22Rv1 (cell line): Measurements from ENCODE around the gene IPPK.

Source experiments
- H3K27ac ChIP-seq: fragments of 450-650 bp; 2 replicates; pipeline ENCODE4 v1.5.1; 2017
- CTCF ChIP-seq: fragments of 450-650 bp; IDR thresholded peaks from 2 replicates; pipeline ENCODE4 v1.5.1; 2017; ENCODE audit warnings: mild to moderate bottlenecking
- ZFX ChIP-seq: fragments of 450-650 bp; IDR thresholded peaks from 2 replicates; pipeline ENCODE4 v1.6.1; 2017; ENCODE audit warnings: antibody characterized with exemption, borderline replicate concordance

The IPPK gene

GRCh38 chr9:92669890-92670708 lies at the start of gene IPPK:
Gene IPPK (minus strand): TSS chr9:92670131. CDS start chr9:92669988, 143 bp downstream.
- no peak for TF ChIP-seq ZFX
- TF ChIP-seq CTCF = no peak
- H3K27ac ChIP-seq = peak within 1 kb of the TSS; percentile 82

GRCh38 chr9:92719028-92719647 lies 49.2 kb upstream of the IPPK start:
- TF ChIP-seq CTCF = no peak
- no peak for TF ChIP-seq ZFX
- H3K27ac ChIP-seq = no peak overlapping the region

- TF ChIP-seq CTCF = no peak
- TF ChIP-seq ZFX = no peak
- H3K27ac ChIP-seq = no peak overlapping the region
Observed at GRCh38 chr9:92718086-92719001, 48.4 kb upstream of the IPPK start.

GRCh38 chr9:92717201-92718085 lies 47.5 kb upstream of the IPPK start:
- H3K27ac ChIP-seq = no peak overlapping the region
- TF ChIP-seq CTCF = no peak
- no peak for TF ChIP-seq ZFX

- H3K27ac ChIP-seq = no peak overlapping the region
- peak; percentile 89 for TF ChIP-seq CTCF
- TF ChIP-seq ZFX = no peak
Observed at GRCh38 chr9:92716557-92716956, 46.6 kb upstream of the IPPK start.

GRCh38 chr9:92715488-92716231 lies 45.7 kb upstream of the IPPK start:
- H3K27ac ChIP-seq = no peak overlapping the region

More at GRCh38 chr9:92715488-92716231, 45.7 kb upstream of the IPPK start:
- no peak for TF ChIP-seq CTCF
- no peak for TF ChIP-seq ZFX
